RWPE1 (cell line): ENCODE data around the gene ATP6V1C2.

Experiments used
- CTCF ChIA-PET: fragments of 350-600 bp; sonication (Branson Sonifier 250); formaldehyde crosslinking; extraction: SDS; loops from one replicate; lab custom pipeline; 2021; lab: Yijun Ruan, JAX
- POLR2A ChIA-PET: fragments of 400-600 bp; formaldehyde crosslinking; extraction: SDS; loops from one replicate; lab custom pipeline; 2020; ENCODE audit warnings: antibody characterized with exemption; ENCODE audit not compliant: low non-redundant PET; lab: Yijun Ruan, JAX
- DNase-seq: peaks from one replicate; pipeline ENCODE4 v3.0.0; 2012; ENCODE audit warnings: low spot score
- H3K27ac ChIP-seq: fragments of 450-650 bp; 2 replicates; pipeline ENCODE4 v1.5.1; 2017
- CTCF ChIP-seq: fragments of 450-650 bp; conservative IDR thresholded peaks from 2 replicates; pipeline ENCODE4 v1.5.1; 2017; ENCODE audit warnings: low read depth, mild to moderate bottlenecking

Gene ATP6V1C2

GRCh38 chr2:10785260-10785659 is 63.8 kb downstream of the ATP6V1C2 start:
- TF ChIP-seq CTCF, result no peak
- DNase-seq, result no peak
- no peak overlapping the region for H3K27ac ChIP-seq
- ChIA-PET POLR2A (no interaction called here), CTCF (interaction anchor here (0.7 kb wide), 1 partner anchor 247 kb away, joined by 4 read pairs; no protein-coding TSS in a partner anchor)

- DNase-seq, result no peak
- ChIA-PET POLR2A (no interaction called here), CTCF (no interaction called here)
- TF ChIP-seq CTCF, result no peak
- H3K27ac ChIP-seq, result no peak overlapping the region
Observed at GRCh38 chr2:10786240-10786982, 65.0 kb downstream of the ATP6V1C2 start.

GRCh38 chr2:10787176-10787968 is 65.9 kb downstream of the ATP6V1C2 start:
- no peak overlapping the region for H3K27ac ChIP-seq
- POLR2A ChIA-PET, result no interaction called here
- DNase-seq, result no peak
- TF ChIP-seq CTCF, result no peak
- CTCF ChIA-PET, result interaction anchor here (0.6 kb wide), 1 partner anchor 21 kb away, joined by 4 read pairs; no protein-coding TSS in a partner anchor

- TF ChIP-seq CTCF, result no peak
- ChIA-PET CTCF (no interaction called here), POLR2A (interaction anchor here (0.6 kb wide), 1 partner anchor 13 kb away, joined by 4 read pairs; no protein-coding TSS in a partner anchor)
- H3K27ac ChIP-seq, result no peak overlapping the region
- no peak for DNase-seq
Observed at GRCh38 chr2:10788855-10789254, 67.4 kb downstream of the ATP6V1C2 start.

- no peak for TF ChIP-seq CTCF
- ChIA-PET CTCF (interaction anchor here (0.6 kb wide), 1 partner anchor 18 kb away, joined by 3 read pairs; no protein-coding TSS in a partner anchor), POLR2A (no interaction called here)
- no peak for DNase-seq
- no peak overlapping the region for H3K27ac ChIP-seq
Observed at GRCh38 chr2:10790228-10790973, 69.0 kb downstream of the ATP6V1C2 start.
